Ishikawa (cell line): ENCODE measurements around the gene ACTR6.

ENCODE experiments used
- CEBPB ChIP-seq: IDR thresholded peaks from 2 replicates; pipeline ENCODE4 v1.6.1; 2012
- CREB1 ChIP-seq: IDR thresholded peaks from 2 replicates; pipeline ENCODE4 v1.6.1; 2012; ENCODE audit warnings: low read depth
- EGR1 ChIP-seq: IDR thresholded peaks from 2 replicates; pipeline ENCODE4 v1.6.1; 2012
- EP300 ChIP-seq: IDR thresholded peaks from 2 replicates; pipeline ENCODE4 v1.6.1; 2012; ENCODE audit warnings: borderline replicate concordance
- FOXM1 ChIP-seq: IDR thresholded peaks from 2 replicates; pipeline ENCODE4 v1.6.1; 2012; ENCODE audit warnings: low read depth, borderline replicate concordance
- NFIC ChIP-seq: IDR thresholded peaks from 2 replicates; pipeline ENCODE4 v1.6.1; 2012
- RAD21 ChIP-seq: IDR thresholded peaks from 2 replicates; pipeline ENCODE4 v1.6.1; 2012; ENCODE audit warnings: low read depth
- REST ChIP-seq: IDR thresholded peaks from 2 replicates; pipeline ENCODE4 v1.6.1; 2012; ENCODE audit warnings: low read depth, mild to moderate bottlenecking
- TAF1 ChIP-seq: IDR thresholded peaks from 2 replicates; pipeline ENCODE4 v1.6.1; 2012; ENCODE audit warnings: low read depth, mild to moderate bottlenecking
- TCF12 ChIP-seq: IDR thresholded peaks from 2 replicates; pipeline ENCODE4 v1.6.1; 2012; ENCODE audit warnings: low read depth
- TEAD4 ChIP-seq: IDR thresholded peaks from 2 replicates; pipeline ENCODE4 v1.6.1; 2012
- USF1 ChIP-seq: IDR thresholded peaks from 2 replicates; pipeline ENCODE4 v1.6.1; 2012
- YY1 ChIP-seq: IDR thresholded peaks from 2 replicates; pipeline ENCODE4 v1.6.1; 2012; ENCODE audit warnings: low read depth
- ZBTB7A ChIP-seq: IDR thresholded peaks from 2 replicates; pipeline ENCODE4 v1.6.1; 2012; ENCODE audit warnings: low read depth
- TF ChIP-seq, protein P1 (sequence below): IDR thresholded peaks from 2 replicates; pipeline ENCODE4 v1.6.1; 2012

Gene ACTR6

DNA sequence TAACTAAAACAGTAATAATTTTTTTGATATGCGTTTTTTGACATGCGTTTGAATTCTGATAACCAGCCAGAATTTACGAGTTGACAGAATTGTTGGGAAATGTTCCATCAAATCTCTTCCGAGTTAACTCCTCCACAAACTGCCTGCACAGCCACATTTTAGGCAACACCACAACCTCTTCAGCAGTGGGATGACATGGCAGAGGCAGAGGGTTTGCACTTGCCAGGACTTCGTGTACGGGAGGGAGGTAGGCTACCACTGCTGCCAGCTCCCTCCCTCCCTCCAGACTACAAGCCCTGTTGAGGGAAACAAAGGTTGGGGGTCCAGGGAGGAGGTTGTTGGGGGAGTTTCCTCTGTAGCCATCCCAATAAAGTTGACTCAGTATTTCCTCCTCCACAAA is 14.5 kb upstream of the ACTR6 start:
- TF ChIP-seq YY1, result no peak
- no peak for TF ChIP-seq TEAD4
- TF ChIP-seq EGR1, result no peak
- TF ChIP-seq NFIC, result no peak
- no peak for TF ChIP-seq CEBPB
- no peak for TF ChIP-seq REST
- no peak for TF ChIP-seq EP300
- TF ChIP-seq FOXM1, result no peak
- TF ChIP-seq ZBTB7A, result no peak
- TF ChIP-seq TCF12, result no peak
- TF ChIP-seq RAD21, result no peak

- TF ChIP-seq REST (no peak), FOXM1 (no peak), TEAD4 (no peak), EP300 (no peak), ZBTB7A (no peak), EGR1 (no peak), CREB1 (no peak), YY1 (no peak), TAF1 (no peak), TCF12 (no peak), CEBPB (no peak), USF1 (no peak), NFIC (no peak), RAD21 (no peak)
- TF ChIP-seq, protein P1, sequence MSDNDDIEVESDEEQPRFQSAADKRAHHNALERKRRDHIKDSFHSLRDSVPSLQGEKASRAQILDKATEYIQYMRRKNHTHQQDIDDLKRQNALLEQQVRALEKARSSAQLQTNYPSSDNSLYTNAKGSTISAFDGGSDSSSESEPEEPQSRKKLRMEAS, result no peak
Measured at GRCh38 chr12:100187068-100187467, 13.5 kb upstream of the ACTR6 start.

DNA sequence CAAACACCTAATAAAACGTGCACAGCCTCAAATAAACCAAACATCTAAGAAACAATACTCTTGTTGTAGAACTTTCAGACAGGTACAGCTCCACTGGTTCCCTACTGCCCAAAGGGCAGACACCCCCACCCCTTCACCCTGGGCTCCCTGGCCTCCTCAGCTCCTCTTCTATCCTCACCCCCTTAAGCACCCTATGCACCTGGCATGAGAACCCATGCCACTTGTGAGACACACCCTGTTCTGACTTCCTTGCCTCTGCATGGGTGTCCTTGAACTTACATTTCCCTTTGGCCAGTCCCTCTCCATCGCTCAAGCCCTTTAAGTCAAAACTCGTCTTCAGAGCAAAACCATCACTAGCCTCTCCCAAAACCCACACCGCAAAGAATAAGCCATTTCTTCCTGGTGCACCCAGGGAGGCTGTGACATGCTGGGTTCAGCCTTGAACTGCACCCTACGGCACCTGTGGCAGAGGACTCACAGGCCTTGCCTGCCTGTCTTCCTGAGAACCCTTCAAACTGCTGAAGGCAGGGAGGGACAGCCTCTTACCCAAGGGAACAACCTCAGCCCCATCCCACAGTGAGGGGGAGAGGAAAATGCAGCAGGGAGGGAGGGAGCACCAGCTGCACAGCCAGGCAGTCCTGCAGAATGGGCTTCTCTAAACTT is 12.6 kb upstream of the ACTR6 start:
- TF ChIP-seq RAD21 (no peak), CEBPB (no peak), TCF12 (no peak), YY1 (no peak), TAF1 (no peak)

DNA sequence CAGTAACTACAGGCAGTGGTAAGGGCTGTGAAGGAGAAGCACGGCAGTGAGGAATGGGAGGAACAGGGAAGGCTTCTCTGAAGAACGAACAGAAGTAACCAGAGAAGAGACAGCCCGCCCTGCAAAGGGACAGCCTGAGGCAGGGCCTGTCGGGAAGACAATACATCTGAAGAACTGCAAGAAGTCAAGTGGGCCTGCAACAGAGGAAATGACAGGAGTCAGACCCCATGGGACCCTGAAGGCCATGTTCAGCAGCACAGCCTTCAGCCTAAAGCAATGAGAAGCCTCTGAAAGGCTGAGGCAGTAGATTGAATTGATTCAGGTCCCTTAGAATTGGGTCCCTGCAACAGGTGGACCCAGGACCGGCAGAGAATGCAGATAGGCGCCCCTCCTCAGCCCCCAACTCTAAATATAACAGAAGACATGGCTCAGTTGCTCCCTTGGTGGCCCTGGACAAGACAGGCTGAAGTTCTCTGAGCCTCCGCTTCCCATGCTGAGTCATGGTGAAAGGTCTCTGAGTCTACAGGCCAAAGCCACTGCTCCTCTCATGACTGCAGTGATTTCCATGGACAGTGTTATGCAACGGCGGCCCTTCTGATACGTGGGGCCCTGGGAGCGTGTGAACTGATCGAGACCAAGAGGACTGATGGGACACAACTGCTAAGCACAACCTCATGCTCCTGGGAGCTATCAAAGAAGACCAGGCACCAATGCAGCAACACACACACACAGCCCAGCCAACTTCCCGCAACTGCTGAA is 10.8 kb upstream of the ACTR6 start:
- no peak for TF ChIP-seq TEAD4
- no peak for TF ChIP-seq CEBPB
- no peak for TF ChIP-seq ZBTB7A
- TF ChIP-seq USF1, result no peak
- TF ChIP-seq EP300, result no peak
- no peak for TF ChIP-seq RAD21
- no peak for TF ChIP-seq EGR1
- no peak for TF ChIP-seq REST
- no peak for TF ChIP-seq FOXM1
- TF ChIP-seq CREB1, result no peak
- TF ChIP-seq NFIC, result no peak
- TF ChIP-seq TCF12, result no peak
- no peak for TF ChIP-seq YY1
- TF ChIP-seq, protein P1, result no peak
- TF ChIP-seq TAF1, result no peak
